Central memory CD8-positive, alpha-beta T cell (primary cell): ENCODE measurements around the gene BRAT1.
"Not testable (repeated sequence)": the region's sequence is repeated elsewhere in the genome, so short reads cannot be mapped to it uniquely, and the experiment has no call there.

Experiments
- ATAC-seq: fragments of 150-1000 bp; cut with Tn5 transposase; replicated peaks from 2 replicates; pipeline ENCODE4 v1.10.0; 2022; ENCODE audit warnings: mild to moderate bottlenecking, moderate FRiP score, moderate number of reproducible peaks; ENCODE audit not compliant: poor library complexity, severe bottlenecking; ENCODE audit errors: extremely low read depth
- DNase-seq, 2 donors: peaks; one replicate each; pipeline ENCODE4 v3.0.0; 2021; ENCODE audit warnings: low spot score in 2 of 2
- H3K27ac Mint-ChIP-seq: one replicate; pipeline ENCODE4 v1.8.0; 2022; ENCODE audit warnings: low read depth, mild to moderate bottlenecking, moderate library complexity, mixed read lengths
- H3K27me3 Mint-ChIP-seq: one replicate; pipeline ENCODE4 v1.8.0; 2022; ENCODE audit warnings: mixed read lengths
- H3K36me3 Mint-ChIP-seq: one replicate; pipeline ENCODE4 v1.8.0; 2022; ENCODE audit warnings: mild to moderate bottlenecking, moderate library complexity, mixed read lengths; ENCODE audit not compliant: insufficient read depth
- H3K4me1 Mint-ChIP-seq: one replicate; pipeline ENCODE4 v1.8.0; 2022; ENCODE audit warnings: mixed read lengths
- H3K4me3 Mint-ChIP-seq: one replicate; pipeline ENCODE4 v1.8.0; 2022; ENCODE audit warnings: mild to moderate bottlenecking, moderate library complexity, mixed read lengths
- H3K9me3 Mint-ChIP-seq: one replicate; pipeline ENCODE4 v1.8.0; 2022; ENCODE audit warnings: mixed read lengths

Gene BRAT1

GRCh38 chr7:2593036-2593727 is 37.9 kb upstream of the BRAT1 start:
- DNase-seq (no peak), ATAC-seq (no peak)
- H3K4me1 Mint-ChIP-seq: no peaks in the 10 kb centered on the region
- no peak overlapping the region for H3K4me3 Mint-ChIP-seq
- H3K36me3 Mint-ChIP-seq: peaks cover 7% of the 10 kb centered on the region
- H3K27me3 Mint-ChIP-seq: no peaks in the 10 kb centered on the region
- no peaks in the 10 kb centered on the region for H3K9me3 Mint-ChIP-seq
- H3K27ac Mint-ChIP-seq: no peak overlapping the region

- H3K9me3 Mint-ChIP-seq: no peaks in the 10 kb centered on the region
- H3K4me1 Mint-ChIP-seq: no peaks in the 10 kb centered on the region
- ATAC-seq (no peak), DNase-seq (no peak)
- no peak overlapping the region for H3K27ac Mint-ChIP-seq
- H3K36me3 Mint-ChIP-seq: peaks cover 8% of the 10 kb centered on the region
- H3K4me3 Mint-ChIP-seq: no peak overlapping the region
- no peaks in the 10 kb centered on the region for H3K27me3 Mint-ChIP-seq
These were observed 37.1 kb upstream of the BRAT1 start for GRCh38 chr7:2592375-2592865.

- not testable (repeated sequence) for H3K27me3 Mint-ChIP-seq, H3K27ac Mint-ChIP-seq, DNase-seq, H3K36me3 Mint-ChIP-seq, H3K9me3 Mint-ChIP-seq, H3K4me3 Mint-ChIP-seq, ATAC-seq, H3K4me1 Mint-ChIP-seq
These were observed 34.6 kb upstream of the BRAT1 start for GRCh38 chr7:2589941-2590340.

GRCh38 chr7:2589341-2589740 is 34.0 kb upstream of the BRAT1 start:
- no peak overlapping the region for H3K4me3 Mint-ChIP-seq
- no peaks in the 10 kb centered on the region for H3K4me1 Mint-ChIP-seq
- no peak for ATAC-seq
- no peaks in the 10 kb centered on the region for H3K9me3 Mint-ChIP-seq
- no peak overlapping the region for H3K27ac Mint-ChIP-seq
- DNase-seq: no peak
- H3K27me3 Mint-ChIP-seq: no peaks in the 10 kb centered on the region
- peaks cover 4% of the 10 kb centered on the region for H3K36me3 Mint-ChIP-seq

GRCh38 chr7:2587778-2588177 is 32.5 kb upstream of the BRAT1 start:
- Mint-ChIP-seq H3K27ac (no peak overlapping the region), H3K36me3 (peaks cover 4% of the 10 kb centered on the region), H3K27me3 (no peaks in the 10 kb centered on the region), H3K4me3 (no peak overlapping the region), H3K9me3 (no peaks in the 10 kb centered on the region), H3K4me1 (peaks cover 3% of the 10 kb centered on the region)
- DNase-seq: no peak
- ATAC-seq: no peak

- no peak overlapping the region for H3K27ac Mint-ChIP-seq
- peaks cover 4% of the 10 kb centered on the region for H3K36me3 Mint-ChIP-seq
- peaks cover 4% of the 10 kb centered on the region for H3K4me1 Mint-ChIP-seq
- H3K9me3 Mint-ChIP-seq: no peaks in the 10 kb centered on the region
- no peaks in the 10 kb centered on the region for H3K27me3 Mint-ChIP-seq
- ATAC-seq (no peak), DNase-seq (no peak)
- H3K4me3 Mint-ChIP-seq: no peak overlapping the region
These were observed 31.8 kb upstream of the BRAT1 start for GRCh38 chr7:2587134-2587533.

- no peaks in the 10 kb centered on the region for H3K9me3 Mint-ChIP-seq
- ATAC-seq: no peak
- no peak overlapping the region for H3K4me3 Mint-ChIP-seq
- peaks cover 4% of the 10 kb centered on the region for H3K4me1 Mint-ChIP-seq
- H3K27me3 Mint-ChIP-seq: no peaks in the 10 kb centered on the region
- H3K36me3 Mint-ChIP-seq: peaks cover 4% of the 10 kb centered on the region
- H3K27ac Mint-ChIP-seq: no peak overlapping the region
- DNase-seq: no peak
These were observed 31.1 kb upstream of the BRAT1 start for GRCh38 chr7:2586326-2587020.

- no peaks in the 10 kb centered on the region for H3K27me3 Mint-ChIP-seq
- ATAC-seq: no peak
- H3K9me3 Mint-ChIP-seq: no peaks in the 10 kb centered on the region
- no peak for DNase-seq
- H3K36me3 Mint-ChIP-seq: peaks cover 4% of the 10 kb centered on the region
- peaks cover 4% of the 10 kb centered on the region for H3K4me1 Mint-ChIP-seq
- no peak overlapping the region for H3K4me3 Mint-ChIP-seq
- no peak overlapping the region for H3K27ac Mint-ChIP-seq
These were observed 30.1 kb upstream of the BRAT1 start for GRCh38 chr7:2585446-2585845.

- DNase-seq (no peak), ATAC-seq (no peak)
- peaks cover 2% of the 10 kb centered on the region for H3K36me3 Mint-ChIP-seq
- H3K4me3 Mint-ChIP-seq: no peak overlapping the region
- H3K27me3 Mint-ChIP-seq: no peaks in the 10 kb centered on the region
- H3K4me1 Mint-ChIP-seq: peaks cover 4% of the 10 kb centered on the region
- no peak overlapping the region for H3K27ac Mint-ChIP-seq
- H3K9me3 Mint-ChIP-seq: no peaks in the 10 kb centered on the region
These were observed 28.7 kb upstream of the BRAT1 start for GRCh38 chr7:2583798-2584580.

- no peak for ATAC-seq
- DNase-seq: no peak
- no peaks in the 10 kb centered on the region for H3K27me3 Mint-ChIP-seq
- H3K4me1 Mint-ChIP-seq: peaks cover 4% of the 10 kb centered on the region
- H3K9me3 Mint-ChIP-seq: no peaks in the 10 kb centered on the region
- no peak overlapping the region for H3K27ac Mint-ChIP-seq
- no peak overlapping the region for H3K4me3 Mint-ChIP-seq
- no peaks in the 10 kb centered on the region for H3K36me3 Mint-ChIP-seq
These were observed 26.8 kb upstream of the BRAT1 start for GRCh38 chr7:2582006-2582735.

- no peak for DNase-seq
- H3K9me3 Mint-ChIP-seq: no peaks in the 10 kb centered on the region
- no peaks in the 10 kb centered on the region for H3K27me3 Mint-ChIP-seq
- ATAC-seq: no peak
- H3K4me3 Mint-ChIP-seq: no peak overlapping the region
- H3K27ac Mint-ChIP-seq: no peak overlapping the region
- H3K4me1 Mint-ChIP-seq: peaks cover 4% of the 10 kb centered on the region
- H3K36me3 Mint-ChIP-seq: no peaks in the 10 kb centered on the region
These were observed 25.3 kb upstream of the BRAT1 start for GRCh38 chr7:2580636-2581035.

- H3K4me1 Mint-ChIP-seq: peaks cover 4% of the 10 kb centered on the region
- no peaks in the 10 kb centered on the region for H3K9me3 Mint-ChIP-seq
- no peak for DNase-seq
- ATAC-seq: no peak
- H3K36me3 Mint-ChIP-seq: peaks cover 7% of the 10 kb centered on the region
- no peaks in the 10 kb centered on the region for H3K27me3 Mint-ChIP-seq
- no peak overlapping the region for H3K4me3 Mint-ChIP-seq
- H3K27ac Mint-ChIP-seq: no peak overlapping the region
These were observed 22.8 kb upstream of the BRAT1 start for GRCh38 chr7:2577914-2578680.
